ENCODE results near the gene NAPB.
"Not testable (repeated sequence)": the region's sequence is repeated elsewhere in the genome, so short reads cannot be mapped to it uniquely, and the experiment has no call there.

NAPB gene

DNA sequence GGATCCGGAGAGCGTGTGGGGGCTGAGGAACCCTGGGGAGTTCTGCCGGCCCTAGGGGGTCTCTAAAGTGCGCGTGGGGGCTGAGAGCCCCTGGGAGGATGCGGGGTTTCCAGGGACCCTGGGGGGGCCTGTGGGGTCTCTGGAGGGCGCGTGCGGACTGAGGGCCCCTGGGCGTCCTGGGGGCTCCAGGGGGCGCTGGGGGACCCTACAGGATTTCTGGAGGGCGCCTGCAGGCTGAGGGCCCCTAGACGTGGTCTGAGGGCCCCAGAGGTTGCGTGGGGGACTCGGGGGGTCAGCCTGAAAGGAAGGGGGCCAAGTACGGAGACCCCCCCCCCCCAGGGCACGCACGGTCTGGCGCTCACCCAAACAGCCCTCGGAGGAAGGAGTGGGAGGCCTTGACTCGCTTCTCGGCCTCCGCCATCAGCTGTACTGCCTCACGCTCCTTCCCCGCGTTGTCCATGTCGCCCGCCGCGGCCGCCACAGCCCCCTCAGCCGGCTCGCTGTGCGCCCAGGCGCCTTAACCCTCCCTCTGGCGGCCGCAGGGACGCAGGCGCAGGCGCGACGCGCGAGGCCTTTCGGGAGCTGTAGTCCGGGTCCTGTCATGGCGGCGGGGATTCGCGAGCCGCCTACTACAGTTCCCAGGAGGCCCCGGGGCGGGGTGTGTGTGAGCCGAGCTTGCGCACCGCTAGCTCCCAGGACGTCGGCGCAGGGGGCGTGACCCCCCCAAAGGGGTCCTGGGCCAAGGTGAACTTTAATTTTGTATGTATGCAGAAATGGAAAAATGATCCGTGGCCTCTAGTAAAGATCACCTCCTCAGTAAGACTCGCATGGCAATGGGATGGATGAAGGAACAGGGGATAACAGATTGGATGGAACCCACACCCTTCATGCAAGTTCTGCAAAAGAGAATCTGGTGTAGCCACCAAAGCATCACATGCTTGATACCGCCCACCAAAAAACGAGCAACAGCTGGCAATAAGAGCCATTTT lies at the start of gene NAPB:
TSS of gene NAPB (minus strand) at position 546 of the 989 bp plus-strand sequence. CDS start at position 460, 86 bp downstream.
- TF ChIP-seq, protein P1, sequence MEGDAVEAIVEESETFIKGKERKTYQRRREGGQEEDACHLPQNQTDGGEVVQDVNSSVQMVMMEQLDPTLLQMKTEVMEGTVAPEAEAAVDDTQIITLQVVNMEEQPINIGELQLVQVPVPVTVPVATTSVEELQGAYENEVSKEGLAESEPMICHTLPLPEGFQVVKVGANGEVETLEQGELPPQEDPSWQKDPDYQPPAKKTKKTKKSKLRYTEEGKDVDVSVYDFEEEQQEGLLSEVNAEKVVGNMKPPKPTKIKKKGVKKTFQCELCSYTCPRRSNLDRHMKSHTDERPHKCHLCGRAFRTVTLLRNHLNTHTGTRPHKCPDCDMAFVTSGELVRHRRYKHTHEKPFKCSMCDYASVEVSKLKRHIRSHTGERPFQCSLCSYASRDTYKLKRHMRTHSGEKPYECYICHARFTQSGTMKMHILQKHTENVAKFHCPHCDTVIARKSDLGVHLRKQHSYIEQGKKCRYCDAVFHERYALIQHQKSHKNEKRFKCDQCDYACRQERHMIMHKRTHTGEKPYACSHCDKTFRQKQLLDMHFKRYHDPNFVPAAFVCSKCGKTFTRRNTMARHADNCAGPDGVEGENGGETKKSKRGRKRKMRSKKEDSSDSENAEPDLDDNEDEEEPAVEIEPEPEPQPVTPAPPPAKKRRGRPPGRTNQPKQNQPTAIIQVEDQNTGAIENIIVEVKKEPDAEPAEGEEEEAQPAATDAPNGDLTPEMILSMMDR (IDR thresholded peaks at IDR 0.05; ENCODE audit: extremely low read depth, missing control alignments), result peak; percentile 32
- DNase-seq (ENCODE audit: low spot score), result peak; percentile 97

DNA sequence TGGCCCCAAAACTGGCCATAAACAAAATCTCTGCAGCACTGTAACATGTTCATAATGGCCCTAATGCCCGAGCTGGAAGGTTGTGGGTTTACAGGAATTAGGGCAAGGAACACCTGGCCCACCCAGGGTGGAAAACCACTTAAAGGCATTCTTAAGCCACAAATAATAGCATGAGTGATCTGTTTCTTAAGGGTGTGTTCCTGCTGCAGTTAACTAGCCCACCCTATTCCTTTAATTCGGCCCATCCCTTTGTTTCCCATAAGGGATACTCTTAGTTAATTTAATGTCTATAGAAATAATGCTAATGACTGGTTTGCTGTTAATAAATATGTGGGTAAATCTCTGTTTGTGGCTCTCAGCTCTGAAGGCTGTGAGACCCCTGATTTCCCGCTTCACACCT lies 45.7 kb upstream of the NAPB start:
- DNase-seq (ENCODE audit: low spot score), result not testable (repeated sequence)

DNA sequence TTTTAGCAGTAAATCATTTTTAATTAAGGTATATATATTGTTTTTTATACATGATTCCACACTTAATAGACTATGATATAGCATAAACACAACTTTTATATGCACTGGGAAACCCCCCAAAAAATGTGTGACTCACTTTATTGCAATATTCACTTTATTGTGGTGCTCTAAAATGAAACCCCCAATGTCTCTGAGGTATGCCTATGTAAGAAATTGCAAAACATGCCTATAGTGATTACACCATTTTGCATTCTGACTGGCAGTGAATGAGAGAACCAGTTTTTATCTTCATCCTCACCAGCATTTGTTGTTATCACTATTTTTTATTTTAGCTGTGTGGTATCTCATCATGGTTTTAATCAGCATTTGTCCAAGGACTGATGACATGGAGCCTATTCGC lies 39.9 kb upstream of the NAPB start:
- DNase-seq (ENCODE audit: low spot score), result no peak
- TF ChIP-seq, protein P1 (IDR thresholded peaks at IDR 0.05; ENCODE audit: extremely low read depth, missing control alignments), result no peak

DNA sequence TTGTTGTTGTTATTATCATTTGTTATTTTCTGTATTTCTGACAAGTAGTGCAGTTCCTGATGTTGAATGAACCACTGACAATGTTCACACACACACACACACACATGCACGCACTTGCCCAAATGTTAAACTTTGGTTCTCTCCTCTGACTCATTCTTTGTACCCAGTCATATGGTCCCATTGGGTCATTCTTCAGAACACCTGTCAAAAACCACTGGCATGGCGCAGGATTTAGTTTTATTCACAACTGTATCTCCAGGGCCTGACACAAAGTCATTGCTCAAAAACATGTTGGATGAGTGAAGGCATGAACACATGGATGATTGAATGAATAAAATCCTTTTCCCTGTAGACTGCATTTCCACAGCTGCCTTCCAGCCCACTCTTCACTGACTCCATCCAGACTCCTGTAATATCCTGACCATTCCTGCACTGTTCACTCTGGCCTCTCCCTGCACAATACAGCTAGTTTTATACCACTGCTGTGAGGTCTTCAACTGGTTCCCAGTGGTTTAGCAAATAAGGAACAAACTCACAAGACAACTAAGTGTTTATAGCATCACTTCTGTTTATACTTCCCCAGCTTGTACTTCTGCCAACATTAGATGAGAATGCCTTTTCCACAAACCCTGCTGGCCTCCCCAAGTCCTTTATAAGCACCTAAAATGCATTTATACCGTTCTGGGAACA lies 38.3 kb upstream of the NAPB start:
- DNase-seq (ENCODE audit: low spot score), result no peak
- TF ChIP-seq, protein P1 (IDR thresholded peaks at IDR 0.05; ENCODE audit: extremely low read depth, missing control alignments), result no peak

DNA sequence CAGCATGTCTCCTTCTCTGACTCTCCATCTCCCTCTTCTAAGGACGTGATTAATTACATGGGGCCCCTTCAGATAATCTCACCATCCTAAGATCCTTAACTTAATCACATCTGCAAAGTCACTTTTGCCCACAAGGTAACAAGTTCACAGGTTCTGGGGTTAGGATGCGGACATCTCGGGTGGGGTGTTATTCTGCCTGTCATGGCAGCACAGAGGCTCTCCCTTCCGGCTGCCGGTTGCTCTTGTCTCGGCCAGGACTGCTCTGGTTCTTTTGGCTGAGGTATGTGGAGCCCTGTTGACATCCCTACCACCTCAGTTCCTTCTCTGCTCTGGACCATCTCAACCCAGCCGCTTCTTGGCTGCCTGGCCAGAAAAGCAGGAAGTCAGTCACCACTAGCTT lies 35.6 kb upstream of the NAPB start:
- no peak for DNase-seq (ENCODE audit: low spot score)
- TF ChIP-seq, protein P1 (IDR thresholded peaks at IDR 0.05; ENCODE audit: extremely low read depth, missing control alignments), result no peak

DNA sequence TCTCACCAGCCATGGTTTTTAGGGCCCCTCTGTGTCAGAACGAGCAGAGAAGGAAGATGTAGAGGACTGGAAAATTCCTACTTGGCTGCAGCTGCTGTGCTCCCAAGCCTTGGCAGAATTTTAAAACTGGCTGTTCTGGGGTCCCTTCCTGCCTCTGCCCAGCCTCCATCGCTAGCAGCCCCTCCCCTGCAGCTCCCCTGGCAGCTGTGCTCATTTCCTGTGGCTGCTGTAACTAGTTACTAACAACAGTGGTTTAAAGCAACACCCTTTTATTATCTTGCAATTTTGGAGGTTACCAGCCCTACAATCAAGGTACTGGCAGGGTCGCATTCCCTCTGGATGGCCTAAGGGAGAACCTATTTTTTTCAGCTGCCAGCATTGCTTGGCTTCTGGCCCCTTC lies 35.1 kb upstream of the NAPB start:
- TF ChIP-seq, protein P1 (IDR thresholded peaks at IDR 0.05; ENCODE audit: extremely low read depth, missing control alignments), result no peak
- no peak for DNase-seq (ENCODE audit: low spot score)

DNA sequence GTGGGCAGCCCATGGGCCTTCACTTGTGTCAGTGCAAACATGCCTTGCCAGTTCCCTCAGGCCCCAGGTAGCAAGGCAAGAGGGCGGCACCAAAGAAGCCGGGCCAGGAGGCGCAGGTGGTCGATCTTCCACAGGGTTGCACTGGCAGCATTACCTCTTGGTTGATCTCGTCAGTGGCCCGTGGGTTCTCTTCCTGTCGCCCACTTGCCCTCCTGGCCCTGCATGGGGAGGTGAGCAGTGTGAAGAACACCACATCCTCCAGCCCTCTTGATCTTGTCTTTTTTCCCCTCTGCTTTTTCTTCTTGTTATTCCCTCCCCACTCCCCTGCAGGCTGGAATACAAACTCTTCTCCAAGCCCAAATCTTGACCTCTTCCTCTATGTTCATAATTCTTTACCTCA lies 34.4 kb upstream of the NAPB start:
- TF ChIP-seq, protein P1 (IDR thresholded peaks at IDR 0.05; ENCODE audit: extremely low read depth, missing control alignments), result no peak
- DNase-seq (ENCODE audit: low spot score), result no peak
